OCI-LY3 (cell line): ENCODE measurements around the gene NR1H3.

ENCODE experiments used
- CTCF ChIP-seq: fragments of 200-600, 300-600 bp; sonication (generic); IDR thresholded peaks from 2 replicates; pipeline ENCODE4 v1.5.1; 2014; ENCODE audit warnings: antibody characterized with exemption, low read length, low read depth
- EZH2phosphoT487 ChIP-seq: fragments of 200-600 bp; shearing (Covaris generic); IDR thresholded peaks from 2 replicates; pipeline ENCODE4 v1.6.1; 2018; ENCODE audit warnings: antibody characterized with exemption, mixed run types, low read depth

DNA sequence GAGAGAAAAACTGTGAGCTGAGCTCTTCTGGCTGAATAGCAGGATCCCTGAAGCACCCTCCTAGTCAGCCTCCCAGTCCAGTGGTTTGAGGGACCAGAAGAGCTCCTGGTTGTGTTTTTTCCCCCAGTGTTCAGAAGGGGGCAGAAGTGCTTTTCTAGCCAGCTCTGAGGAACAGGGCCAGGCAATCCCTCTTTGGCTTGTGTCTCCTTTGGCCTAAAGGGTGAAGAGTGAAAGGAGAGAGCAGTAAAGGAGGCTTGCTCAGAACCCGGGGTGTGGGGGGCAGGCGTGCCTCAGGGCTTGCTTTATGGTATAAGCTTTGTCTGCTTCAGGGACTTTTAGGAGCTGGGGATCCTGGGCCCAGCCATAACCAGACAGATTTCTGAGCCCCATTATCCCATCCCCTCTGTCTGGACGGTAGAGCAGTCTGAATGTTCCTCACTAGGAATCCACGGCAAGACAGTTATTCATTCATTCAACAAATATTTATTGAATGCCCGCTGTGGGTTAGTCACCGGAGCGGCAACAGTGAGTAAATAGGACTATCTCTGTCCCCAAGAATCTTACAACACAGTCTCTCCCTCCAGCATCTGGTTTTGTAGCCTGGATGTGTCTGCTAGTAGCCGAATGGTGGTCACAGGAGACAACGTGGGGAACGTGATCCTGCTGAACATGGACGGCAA, 23.7 kb upstream of the NR1H3 start:
- peak; percentile 19; the same call in 1 of the 2 replicates for TF ChIP-seq CTCF
- no peak for TF ChIP-seq EZH2phosphoT487
